Measurements from ENCODE around the gene BSND.

Gene BSND

DNA sequence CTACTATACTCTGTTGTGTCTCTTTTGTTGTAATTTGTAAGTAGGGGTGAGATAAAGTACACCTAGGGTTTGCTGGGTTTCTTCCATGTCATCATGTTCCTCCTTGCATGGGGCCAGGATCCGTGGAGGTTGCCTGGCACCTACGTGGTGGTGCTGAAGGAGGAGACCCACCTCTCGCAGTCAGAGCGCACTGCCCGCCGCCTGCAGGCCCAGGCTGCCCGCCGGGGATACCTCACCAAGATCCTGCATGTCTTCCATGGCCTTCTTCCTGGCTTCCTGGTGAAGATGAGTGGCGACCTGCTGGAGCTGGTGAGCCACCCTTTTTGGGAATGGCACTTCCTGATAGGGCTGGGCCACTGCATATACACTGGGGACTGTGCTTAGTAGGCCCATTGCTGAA lies 45.0 kb downstream of the BSND start:
- DNase-seq (ENCODE audit: low read depth, low spot score), result no peak
- no peak overlapping the region for H3K4me3 ChIP-seq (ENCODE audit: low read depth, low read length)
- ChIA-PET CTCF (no interaction called here), POLR2A (no interaction called here)
- TF ChIP-seq, protein P1, sequence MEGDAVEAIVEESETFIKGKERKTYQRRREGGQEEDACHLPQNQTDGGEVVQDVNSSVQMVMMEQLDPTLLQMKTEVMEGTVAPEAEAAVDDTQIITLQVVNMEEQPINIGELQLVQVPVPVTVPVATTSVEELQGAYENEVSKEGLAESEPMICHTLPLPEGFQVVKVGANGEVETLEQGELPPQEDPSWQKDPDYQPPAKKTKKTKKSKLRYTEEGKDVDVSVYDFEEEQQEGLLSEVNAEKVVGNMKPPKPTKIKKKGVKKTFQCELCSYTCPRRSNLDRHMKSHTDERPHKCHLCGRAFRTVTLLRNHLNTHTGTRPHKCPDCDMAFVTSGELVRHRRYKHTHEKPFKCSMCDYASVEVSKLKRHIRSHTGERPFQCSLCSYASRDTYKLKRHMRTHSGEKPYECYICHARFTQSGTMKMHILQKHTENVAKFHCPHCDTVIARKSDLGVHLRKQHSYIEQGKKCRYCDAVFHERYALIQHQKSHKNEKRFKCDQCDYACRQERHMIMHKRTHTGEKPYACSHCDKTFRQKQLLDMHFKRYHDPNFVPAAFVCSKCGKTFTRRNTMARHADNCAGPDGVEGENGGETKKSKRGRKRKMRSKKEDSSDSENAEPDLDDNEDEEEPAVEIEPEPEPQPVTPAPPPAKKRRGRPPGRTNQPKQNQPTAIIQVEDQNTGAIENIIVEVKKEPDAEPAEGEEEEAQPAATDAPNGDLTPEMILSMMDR (IDR thresholded peaks at IDR 0.05; ENCODE audit: insufficient read depth, low read length, missing control alignments), result no peak

- CTCF ChIA-PET, result interaction anchor here (1.2 kb wide), 1 partner anchor 23 kb away, joined by 3 read pairs; no protein-coding TSS in a partner anchor
- TF ChIP-seq, protein P1 (IDR thresholded peaks at IDR 0.05; ENCODE audit: insufficient read depth, low read length, missing control alignments), result no peak
- POLR2A ChIA-PET, result no interaction called here
- DNase-seq (ENCODE audit: low read depth, low spot score), result no peak
- no peak overlapping the region for H3K4me3 ChIP-seq (ENCODE audit: low read depth, low read length)
Measured at GRCh38 chr1:55044617-55045397, 46.1 kb downstream of the BSND start.

DNA sequence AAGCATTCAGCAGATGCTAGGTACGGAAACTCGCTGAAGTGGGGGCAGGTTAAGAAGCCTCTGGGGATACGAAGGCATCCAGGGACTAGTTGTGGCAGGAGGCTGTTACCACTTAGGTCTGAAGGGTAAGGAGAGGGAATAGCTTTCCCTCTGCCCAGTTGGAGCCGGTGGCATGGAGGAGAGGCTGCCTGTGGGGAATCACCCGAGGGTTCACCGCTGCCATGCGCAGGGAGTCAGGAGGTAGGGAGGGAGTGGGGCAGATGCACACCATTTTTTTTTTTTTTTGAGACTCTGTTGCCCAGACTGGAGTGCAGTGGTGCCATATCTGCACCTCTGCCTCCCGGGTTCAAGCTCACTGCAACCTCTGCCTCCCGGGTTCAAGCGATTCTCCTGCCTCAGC lies 46.7 kb downstream of the BSND start:
- ChIA-PET CTCF (interaction anchor here (1.2 kb wide), 1 partner anchor 24 kb away, joined by 3 read pairs; no protein-coding TSS in a partner anchor), POLR2A (no interaction called here)
- TF ChIP-seq, protein P1 (IDR thresholded peaks at IDR 0.05; ENCODE audit: insufficient read depth, low read length, missing control alignments), result no peak
- no peak for DNase-seq (ENCODE audit: low read depth, low spot score)
- H3K4me3 ChIP-seq (ENCODE audit: low read depth, low read length), result no peak overlapping the region

GRCh38 chr1:55046871-55047270 lies 48.1 kb downstream of the BSND start:
- POLR2A ChIA-PET, result no interaction called here
- CTCF ChIA-PET, result interaction anchor here (1.3 kb wide), 1 partner anchor 51 kb away, joined by 3 read pairs; no protein-coding TSS in a partner anchor
- TF ChIP-seq, protein P1 (IDR thresholded peaks at IDR 0.05; ENCODE audit: insufficient read depth, low read length, missing control alignments), result no peak
- H3K4me3 ChIP-seq (ENCODE audit: low read depth, low read length), result no peak overlapping the region
- no peak for DNase-seq (ENCODE audit: low read depth, low spot score)

- DNase-seq (ENCODE audit: low read depth, low spot score), result no peak
- TF ChIP-seq, protein P1 (IDR thresholded peaks at IDR 0.05; ENCODE audit: insufficient read depth, low read length, missing control alignments), result no peak
- H3K4me3 ChIP-seq (ENCODE audit: low read depth, low read length), result no peak overlapping the region
- ChIA-PET CTCF (interaction anchor here (1.3 kb wide), 1 partner anchor 52 kb away, joined by 3 read pairs; no protein-coding TSS in a partner anchor), POLR2A (no interaction called here)
Measured at GRCh38 chr1:55047611-55048010, 48.9 kb downstream of the BSND start.

DNA sequence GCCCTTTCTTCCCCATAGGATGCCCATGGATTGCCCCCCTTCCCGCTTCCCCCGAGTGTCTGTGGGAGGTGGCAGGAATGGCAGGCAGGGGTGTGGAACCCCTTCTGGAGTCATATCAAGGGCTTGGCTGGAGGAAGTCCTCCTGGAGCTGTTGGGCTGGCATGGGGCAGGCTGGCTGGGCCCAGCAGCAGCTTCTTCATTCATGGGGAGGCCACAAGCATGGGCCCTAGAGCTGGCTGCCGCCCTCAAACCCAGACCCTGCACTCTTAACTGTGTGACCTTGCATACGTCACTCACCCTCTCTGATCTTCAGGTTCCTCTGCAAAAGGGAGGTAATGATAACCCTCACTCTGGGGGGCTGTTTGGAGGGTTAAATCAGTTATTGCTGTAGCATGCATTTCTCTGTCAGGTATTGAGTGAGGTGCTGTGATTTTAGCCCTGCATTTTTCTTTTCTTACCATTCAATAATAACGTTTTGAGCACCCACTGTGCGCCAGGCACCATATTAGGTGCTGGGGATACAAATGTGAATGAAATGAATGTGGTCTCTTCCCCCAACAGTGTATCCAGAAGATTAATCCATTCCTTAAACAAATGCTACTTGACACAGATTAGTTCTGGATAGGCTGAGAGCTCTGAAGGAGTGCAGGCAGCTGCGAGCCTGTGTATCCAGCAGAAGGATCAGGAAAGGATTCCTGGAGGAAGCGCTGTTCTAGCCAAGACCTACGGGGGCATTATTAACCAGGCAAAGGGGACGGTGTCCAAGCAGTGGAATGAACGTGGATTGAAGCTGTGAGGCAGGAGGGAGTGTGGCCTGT lies 49.9 kb downstream of the BSND start:
- H3K4me3 ChIP-seq (ENCODE audit: low read depth, low read length), result no peak overlapping the region
- POLR2A ChIA-PET, result interaction anchor here (0.6 kb wide), 1 partner anchor 10 kb away, joined by 3 read pairs; no protein-coding TSS in a partner anchor
- no peak for DNase-seq (ENCODE audit: low read depth, low spot score)
- TF ChIP-seq, protein P1 (IDR thresholded peaks at IDR 0.05; ENCODE audit: insufficient read depth, low read length, missing control alignments), result no peak
- CTCF ChIA-PET, result interaction anchor here (1.2 to 2.0 kb wide), 2 partner anchors 8 to 14 kb away, joined by 3 to 6 read pairs; no protein-coding TSS in a partner anchor

Data from AG04449 (cell line).